Measurements from ENCODE around the gene ZNF521.
"Not testable (repeated sequence)": the region's sequence is repeated elsewhere in the genome, so short reads cannot be mapped to it uniquely, and the experiment has no call there.

Gene ZNF521

GRCh38 chr18:25287106-25287505, 64.9 kb downstream of the ZNF521 start:
- no peak for DNase-seq

- no peak for DNase-seq
Measured at GRCh38 chr18:25284861-25285550, 67.0 kb downstream of the ZNF521 start.

GRCh38 chr18:25284281-25284680, 67.7 kb downstream of the ZNF521 start:
- DNase-seq: no peak

GRCh38 chr18:25283781-25284180, 68.2 kb downstream of the ZNF521 start:
- no peak for DNase-seq

- no peak for DNase-seq
Measured at GRCh38 chr18:25282896-25283703, 68.9 kb downstream of the ZNF521 start.

GRCh38 chr18:25282282-25282681, 69.7 kb downstream of the ZNF521 start:
- no peak for DNase-seq

GRCh38 chr18:25281556-25281955, 70.4 kb downstream of the ZNF521 start:
- no peak for DNase-seq

- no peak for DNase-seq
Measured at GRCh38 chr18:25279961-25280360, 72.0 kb downstream of the ZNF521 start.

- DNase-seq: no peak
Measured at GRCh38 chr18:25279556-25279955, 72.4 kb downstream of the ZNF521 start.

GRCh38 chr18:25279133-25279532, 72.8 kb downstream of the ZNF521 start:
- no peak for DNase-seq

GRCh38 chr18:25278394-25278793, 73.6 kb downstream of the ZNF521 start:
- no peak for DNase-seq

- no peak for DNase-seq
Measured at GRCh38 chr18:25275412-25276001, 76.5 kb downstream of the ZNF521 start.

- DNase-seq: no peak
Measured at GRCh38 chr18:25274926-25275325, 77.0 kb downstream of the ZNF521 start.

- DNase-seq: not testable (repeated sequence)
Measured at GRCh38 chr18:25266931-25267527, 84.9 kb downstream of the ZNF521 start.

GRCh38 chr18:25262920-25263319, 89.0 kb downstream of the ZNF521 start:
- DNase-seq: no peak

GRCh38 chr18:25261768-25262167, 90.2 kb downstream of the ZNF521 start:
- no peak for DNase-seq

- DNase-seq: no peak
Measured at GRCh38 chr18:25256439-25256838, 95.5 kb downstream of the ZNF521 start.

- DNase-seq: no peak
Measured at GRCh38 chr18:25253779-25254178, 98.2 kb downstream of the ZNF521 start.

GRCh38 chr18:25253136-25253535, 98.8 kb downstream of the ZNF521 start:
- no peak for DNase-seq

- no peak for DNase-seq
Measured at GRCh38 chr18:25251068-25251467, 100.9 kb downstream of the ZNF521 start.

GRCh38 chr18:25250474-25250851, 101.5 kb downstream of the ZNF521 start:
- DNase-seq: no peak

- DNase-seq: no peak
Measured at GRCh38 chr18:25248755-25249154, 103.2 kb downstream of the ZNF521 start.

GRCh38 chr18:25247725-25248124, 104.2 kb downstream of the ZNF521 start:
- DNase-seq: no peak
